Stimulated activated naive CD8-positive, alpha-beta T cell treated with anti-CD3 and anti-CD28 coated beads, Interleukin-15, Interleukin-2, amounts not matched to agents 100 ng/mL and 50 ng/mL, for 24 hours (primary cell): ENCODE data around the gene FZR1.

Experiments
- H3K27ac Mint-ChIP-seq: one replicate; pipeline ENCODE4 v1.8.0; 2021; ENCODE audit warnings: mild to moderate bottlenecking, mixed read lengths
- H3K27me3 Mint-ChIP-seq: one replicate; pipeline ENCODE4 v1.8.0; 2021; ENCODE audit warnings: mixed read lengths
- H3K36me3 Mint-ChIP-seq: one replicate; pipeline ENCODE4 v1.8.0; 2021; ENCODE audit warnings: low read depth, mixed read lengths
- H3K4me1 Mint-ChIP-seq: one replicate; pipeline ENCODE4 v1.8.0; 2021; ENCODE audit warnings: low read depth, mixed read lengths
- H3K4me3 Mint-ChIP-seq: one replicate; pipeline ENCODE4 v1.8.0; 2021; ENCODE audit warnings: mild to moderate bottlenecking, mixed read lengths
- H3K9me3 Mint-ChIP-seq: one replicate; pipeline ENCODE4 v1.8.0; 2021; ENCODE audit warnings: mixed read lengths

Gene FZR1

DNA sequence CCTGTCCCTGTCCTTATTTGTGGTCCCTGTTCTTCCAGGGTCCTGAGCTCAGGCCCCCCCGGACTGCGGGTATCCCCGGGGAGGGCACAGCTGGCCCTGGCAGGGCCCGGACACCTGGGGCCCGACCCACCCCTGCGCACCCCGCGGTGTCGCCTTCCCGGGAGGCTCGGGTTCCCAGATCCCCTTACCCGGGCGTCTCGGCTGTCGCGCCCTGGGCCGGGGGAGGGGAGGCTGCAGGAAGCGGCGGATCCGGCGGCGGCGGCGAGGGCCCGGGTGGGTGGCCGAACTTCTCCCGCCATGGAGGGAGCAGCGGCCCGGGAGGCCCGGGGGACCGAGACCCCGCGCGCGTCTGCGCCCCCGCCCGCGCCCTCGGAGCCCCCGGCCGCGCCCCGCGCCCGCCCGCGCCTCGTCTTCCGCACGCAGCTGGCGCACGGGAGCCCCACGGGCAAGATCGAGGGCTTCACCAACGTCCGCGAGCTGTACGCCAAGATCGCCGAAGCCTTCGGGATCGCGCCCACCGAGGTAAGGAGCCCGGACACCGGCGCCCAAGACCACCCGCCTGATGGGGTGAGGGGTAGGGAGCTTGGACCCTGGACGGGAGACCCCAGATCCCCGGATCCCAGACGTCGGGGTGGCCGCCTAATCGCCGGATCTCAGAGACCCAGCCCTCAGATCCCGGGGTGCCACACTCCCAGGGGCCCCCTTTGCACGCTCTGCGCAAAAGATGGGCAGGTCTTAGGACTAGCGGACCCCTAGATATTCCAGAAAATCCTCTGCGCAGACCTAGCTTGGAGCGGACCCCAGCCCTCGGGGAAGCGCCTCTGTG lies 79.4 kb downstream of the FZR1 start, which contains the start of gene GIPC3:
TSS of gene GIPC3 (plus strand) at position 178 of the 826 bp plus-strand sequence. CDS start at position 298, 120 bp downstream.
- no peaks in the 10 kb centered on the region for H3K9me3 Mint-ChIP-seq
- H3K27me3 Mint-ChIP-seq = no peaks in the 10 kb centered on the region
- no peaks in the 10 kb centered on the region for H3K36me3 Mint-ChIP-seq
- no peak within 1 kb of the TSS for H3K27ac Mint-ChIP-seq
- no peaks in the 10 kb centered on the region for H3K4me1 Mint-ChIP-seq
- H3K4me3 Mint-ChIP-seq = no peak within 1 kb of the TSS

DNA sequence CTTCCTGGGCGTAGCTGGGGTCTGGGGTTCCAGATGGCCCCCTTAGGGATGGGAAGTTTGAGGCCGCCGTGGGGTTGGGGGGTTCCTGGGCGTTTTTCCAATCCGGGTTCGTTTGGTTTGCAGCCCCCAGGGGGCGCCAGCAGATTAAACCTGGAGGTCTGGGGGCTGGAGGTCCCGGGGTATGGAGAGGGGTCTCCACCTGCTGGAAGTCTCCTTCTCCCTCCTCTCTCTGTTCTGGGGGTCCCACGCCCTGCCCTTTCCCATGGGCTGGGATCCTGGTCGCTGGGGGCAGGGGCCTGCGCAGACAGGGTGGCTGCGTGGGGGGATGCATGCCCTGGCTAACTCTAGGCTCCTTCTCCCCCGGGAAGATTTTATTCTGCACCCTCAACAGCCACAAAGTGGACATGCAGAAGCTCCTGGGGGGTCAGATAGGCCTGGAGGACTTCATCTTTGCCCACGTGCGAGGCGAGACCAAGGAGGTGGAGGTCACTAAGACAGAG lies 80.1 kb downstream of the FZR1 start:
- H3K4me1 Mint-ChIP-seq = no peaks in the 10 kb centered on the region
- H3K27ac Mint-ChIP-seq = no peak overlapping the region

DNA sequence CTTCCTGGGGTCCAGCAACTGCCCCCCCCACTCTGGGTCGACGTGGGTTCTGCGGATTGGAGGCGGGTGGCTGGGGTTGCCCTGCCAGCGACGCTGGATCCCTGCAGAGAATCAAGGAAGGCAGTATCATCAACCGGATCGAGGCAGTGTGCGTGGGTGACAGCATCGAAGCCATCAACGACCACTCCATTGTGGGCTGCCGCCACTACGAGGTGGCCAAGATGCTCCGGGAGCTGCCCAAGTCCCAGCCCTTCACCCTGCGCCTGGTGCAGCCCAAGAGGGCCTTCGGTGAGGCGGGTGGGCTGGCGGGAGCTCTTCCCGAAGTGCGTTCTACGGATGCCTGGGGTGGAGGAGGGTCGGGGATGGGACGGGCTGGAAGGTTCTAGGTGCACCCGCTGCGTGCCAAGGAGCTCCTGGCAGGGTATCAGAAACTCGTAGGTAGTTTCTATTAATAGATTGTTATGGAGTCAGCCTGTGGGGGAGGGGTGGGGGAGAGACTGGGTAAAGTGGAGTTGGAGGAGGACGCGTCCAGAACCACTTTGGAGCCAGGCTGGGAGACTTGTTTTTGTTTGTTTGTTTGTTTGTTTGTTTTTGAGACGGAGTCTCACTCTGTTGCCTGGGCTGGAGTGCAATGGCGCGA lies 80.7 kb downstream of the FZR1 start:
- H3K4me1 Mint-ChIP-seq = no peaks in the 10 kb centered on the region
- H3K4me3 Mint-ChIP-seq = no peak overlapping the region
- H3K36me3 Mint-ChIP-seq = no peaks in the 10 kb centered on the region
- no peaks in the 10 kb centered on the region for H3K9me3 Mint-ChIP-seq
- no peak overlapping the region for H3K27ac Mint-ChIP-seq
- H3K27me3 Mint-ChIP-seq = no peaks in the 10 kb centered on the region

More for the DNA sequence above, 80.1 kb downstream of the FZR1 start:
- no peaks in the 10 kb centered on the region for H3K9me3 Mint-ChIP-seq
- H3K27me3 Mint-ChIP-seq = no peaks in the 10 kb centered on the region
- no peak overlapping the region for H3K4me3 Mint-ChIP-seq
- H3K36me3 Mint-ChIP-seq = no peaks in the 10 kb centered on the region
